ENCODE data around the gene NBAS.

GRCh38 chr2:15436195-15436594 lies 124.9 kb downstream of the NBAS start:
- TF ChIP-seq, protein P1, sequence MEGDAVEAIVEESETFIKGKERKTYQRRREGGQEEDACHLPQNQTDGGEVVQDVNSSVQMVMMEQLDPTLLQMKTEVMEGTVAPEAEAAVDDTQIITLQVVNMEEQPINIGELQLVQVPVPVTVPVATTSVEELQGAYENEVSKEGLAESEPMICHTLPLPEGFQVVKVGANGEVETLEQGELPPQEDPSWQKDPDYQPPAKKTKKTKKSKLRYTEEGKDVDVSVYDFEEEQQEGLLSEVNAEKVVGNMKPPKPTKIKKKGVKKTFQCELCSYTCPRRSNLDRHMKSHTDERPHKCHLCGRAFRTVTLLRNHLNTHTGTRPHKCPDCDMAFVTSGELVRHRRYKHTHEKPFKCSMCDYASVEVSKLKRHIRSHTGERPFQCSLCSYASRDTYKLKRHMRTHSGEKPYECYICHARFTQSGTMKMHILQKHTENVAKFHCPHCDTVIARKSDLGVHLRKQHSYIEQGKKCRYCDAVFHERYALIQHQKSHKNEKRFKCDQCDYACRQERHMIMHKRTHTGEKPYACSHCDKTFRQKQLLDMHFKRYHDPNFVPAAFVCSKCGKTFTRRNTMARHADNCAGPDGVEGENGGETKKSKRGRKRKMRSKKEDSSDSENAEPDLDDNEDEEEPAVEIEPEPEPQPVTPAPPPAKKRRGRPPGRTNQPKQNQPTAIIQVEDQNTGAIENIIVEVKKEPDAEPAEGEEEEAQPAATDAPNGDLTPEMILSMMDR (IDR thresholded peaks at IDR 0.05 in 4 of 5, conservative IDR thresholded peaks at IDR 0.05 in 1 of 5), result no peak
- no peak for TF ChIP-seq POLR2A (IDR thresholded peaks at IDR 0.05)
